Measurements from ENCODE around the gene THYN1.

THYN1 gene

DNA sequence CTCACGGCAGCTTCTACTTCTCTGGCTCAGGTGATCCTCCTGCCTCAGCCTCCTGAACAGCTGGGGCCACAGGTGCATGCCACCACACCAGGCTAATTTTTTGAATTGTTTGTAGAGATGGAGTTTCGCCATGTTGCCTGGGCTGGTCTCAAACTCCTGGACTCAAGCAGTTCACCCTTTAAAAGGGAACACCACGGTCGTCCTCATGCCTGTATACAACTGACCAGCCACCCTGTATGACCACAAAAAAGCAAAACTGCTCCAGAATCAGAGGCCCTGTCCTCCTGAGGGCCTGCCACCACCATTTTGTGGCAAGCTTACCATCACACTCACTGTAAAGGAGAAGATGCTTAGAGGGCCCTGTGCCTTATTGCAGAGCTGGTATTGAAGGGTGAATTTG, 25.2 kb upstream of the THYN1 start:
- TF ChIP-seq, protein P1, sequence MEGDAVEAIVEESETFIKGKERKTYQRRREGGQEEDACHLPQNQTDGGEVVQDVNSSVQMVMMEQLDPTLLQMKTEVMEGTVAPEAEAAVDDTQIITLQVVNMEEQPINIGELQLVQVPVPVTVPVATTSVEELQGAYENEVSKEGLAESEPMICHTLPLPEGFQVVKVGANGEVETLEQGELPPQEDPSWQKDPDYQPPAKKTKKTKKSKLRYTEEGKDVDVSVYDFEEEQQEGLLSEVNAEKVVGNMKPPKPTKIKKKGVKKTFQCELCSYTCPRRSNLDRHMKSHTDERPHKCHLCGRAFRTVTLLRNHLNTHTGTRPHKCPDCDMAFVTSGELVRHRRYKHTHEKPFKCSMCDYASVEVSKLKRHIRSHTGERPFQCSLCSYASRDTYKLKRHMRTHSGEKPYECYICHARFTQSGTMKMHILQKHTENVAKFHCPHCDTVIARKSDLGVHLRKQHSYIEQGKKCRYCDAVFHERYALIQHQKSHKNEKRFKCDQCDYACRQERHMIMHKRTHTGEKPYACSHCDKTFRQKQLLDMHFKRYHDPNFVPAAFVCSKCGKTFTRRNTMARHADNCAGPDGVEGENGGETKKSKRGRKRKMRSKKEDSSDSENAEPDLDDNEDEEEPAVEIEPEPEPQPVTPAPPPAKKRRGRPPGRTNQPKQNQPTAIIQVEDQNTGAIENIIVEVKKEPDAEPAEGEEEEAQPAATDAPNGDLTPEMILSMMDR (IDR thresholded peaks at IDR 0.05; ENCODE audit: low read depth, low read length) = no peak
- H3K4me3 ChIP-seq (ENCODE audit: low read depth, low read length) = no peak overlapping the region

DNA sequence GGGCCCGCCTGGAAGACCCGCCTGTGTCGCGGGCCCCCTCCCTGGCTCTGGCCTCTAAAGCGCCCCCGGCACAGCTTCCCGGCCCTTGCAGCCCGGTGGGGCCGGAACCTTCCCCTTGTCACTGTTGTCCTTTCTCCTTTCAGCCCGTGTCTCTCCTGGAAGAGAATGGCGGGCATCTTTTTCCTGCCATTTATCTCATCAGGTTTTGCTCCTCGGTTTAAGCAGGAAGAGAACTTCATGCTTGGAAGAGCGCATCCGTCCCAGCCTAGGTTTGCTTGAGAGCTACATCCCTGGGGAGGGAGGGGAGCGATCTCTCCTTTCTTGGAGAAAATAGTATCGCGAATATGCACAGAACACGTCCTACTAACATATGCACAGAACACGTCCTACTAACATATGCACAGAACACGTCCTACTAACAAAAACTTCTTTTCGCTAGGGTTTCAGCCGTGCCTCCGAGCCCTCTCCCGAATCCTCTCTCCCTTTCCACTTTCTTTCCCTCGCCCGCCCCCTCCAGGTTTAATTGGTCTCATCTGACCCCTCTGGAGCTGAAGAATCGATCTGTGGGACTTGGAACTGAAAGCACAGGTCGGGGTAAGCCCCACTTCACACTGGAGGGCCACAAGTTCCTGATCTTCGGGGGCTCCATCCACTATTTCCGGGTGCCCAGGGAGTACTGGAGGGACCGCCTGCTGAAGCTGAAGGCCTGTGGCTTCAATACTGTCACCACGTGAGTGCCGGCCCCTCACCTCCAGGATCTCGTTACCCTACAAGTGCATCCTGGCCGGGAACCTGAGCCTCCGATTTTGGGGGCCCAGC, 24.2 kb upstream of the THYN1 start:
- no peak overlapping the region for H3K4me3 ChIP-seq (ENCODE audit: low read depth, low read length)
- TF ChIP-seq, protein P1 (IDR thresholded peaks at IDR 0.05; ENCODE audit: low read depth, low read length) = no peak

DNA sequence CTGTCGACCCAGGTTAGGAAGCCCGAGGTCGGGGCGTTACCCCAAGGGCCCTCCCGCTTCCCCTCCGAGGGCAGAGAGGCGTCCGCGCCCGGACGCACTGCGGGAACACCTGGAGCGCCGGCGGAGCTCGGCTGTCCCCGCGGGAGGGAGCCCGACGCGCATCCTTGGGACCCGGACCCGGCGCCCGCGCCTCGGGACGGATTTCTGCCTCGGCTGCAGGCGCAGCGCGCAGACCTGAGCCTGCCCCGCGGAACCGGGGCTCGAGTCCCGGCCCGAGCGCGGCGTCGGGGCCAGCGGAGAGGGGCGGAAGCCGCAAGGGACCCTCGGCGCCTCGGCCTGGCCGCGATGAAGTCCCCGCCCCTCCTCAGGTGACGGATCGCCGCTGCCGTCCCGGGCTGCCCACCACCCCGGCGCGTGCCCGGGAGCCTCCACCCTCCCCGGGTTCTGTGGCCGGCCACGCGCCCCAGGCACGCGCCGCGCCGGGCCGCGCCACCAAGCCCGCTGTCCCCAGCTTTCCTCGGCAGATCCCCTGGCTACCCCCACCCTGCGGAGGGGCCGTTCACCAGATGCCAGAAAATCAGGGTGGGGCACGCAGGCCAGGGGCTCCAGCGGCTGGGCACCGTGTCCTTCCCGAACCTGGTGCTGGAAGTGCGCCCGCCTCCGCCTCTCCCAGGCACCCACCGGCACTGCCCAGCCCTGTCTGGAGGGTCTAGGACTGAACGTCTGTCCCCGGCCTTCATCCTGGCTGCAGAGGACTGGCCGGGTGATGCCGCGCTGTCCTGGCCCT, 23.4 kb upstream of the THYN1 start:
- no peak overlapping the region; the same call in 1 of the 2 replicates for H3K4me3 ChIP-seq (ENCODE audit: low read depth, low read length)
- TF ChIP-seq, protein P1 (IDR thresholded peaks at IDR 0.05; ENCODE audit: low read depth, low read length) = no peak

DNA sequence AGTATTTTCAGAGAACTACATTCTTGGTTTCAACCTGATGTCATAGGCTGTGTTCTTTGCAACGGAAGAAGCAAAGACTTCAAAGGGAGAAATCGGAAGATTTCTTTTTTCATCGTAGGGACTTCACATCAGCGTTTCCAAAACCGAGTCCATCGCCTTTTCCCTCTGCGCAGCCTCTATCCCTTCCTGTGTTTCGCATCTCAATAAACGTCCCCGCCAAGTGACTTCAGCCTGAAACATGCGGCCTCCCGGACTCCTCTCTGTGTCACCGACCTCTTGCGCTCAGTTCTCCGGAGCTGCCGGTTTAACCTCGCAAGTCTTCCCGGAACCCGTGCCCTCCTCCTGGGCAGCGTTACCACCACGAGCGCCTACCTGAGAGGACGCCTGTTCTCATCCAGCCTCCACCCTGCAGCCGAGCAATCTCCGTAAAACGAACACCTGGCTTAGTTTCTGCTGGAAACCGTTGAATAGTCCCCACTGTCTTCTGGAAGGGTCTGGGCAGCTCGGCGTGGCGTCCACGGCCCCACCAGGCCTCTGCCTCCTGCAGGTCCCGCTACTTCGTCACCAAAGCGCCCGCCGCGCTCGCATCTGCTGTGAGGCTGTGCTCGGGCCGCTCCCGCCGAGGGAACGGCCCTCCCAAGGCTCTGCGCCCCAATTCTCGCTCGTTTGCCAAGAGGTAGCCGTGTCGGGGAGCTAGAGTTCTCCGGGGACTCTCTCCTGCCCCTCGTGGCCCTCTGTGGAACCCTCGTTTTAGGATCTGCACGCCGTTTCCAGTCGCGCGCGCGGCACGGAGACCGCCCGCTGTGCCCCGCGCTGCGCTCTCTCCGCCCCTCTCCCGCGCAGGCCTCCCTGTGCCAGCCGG, 22.6 kb upstream of the THYN1 start, which contains the start of gene GLB1L3:
Gene GLB1L3 (plus strand): TSS at position 846 of the 862 bp plus-strand sequence. CDS start 362 bp downstream, outside the sequence.
- H3K4me3 ChIP-seq (ENCODE audit: low read depth, low read length) = peak within 1 kb of the TSS; percentile 14; the same call in 1 of the 2 replicates
- TF ChIP-seq, protein P1 (IDR thresholded peaks at IDR 0.05; ENCODE audit: low read depth, low read length) = 0 out of 2 replicates have a peak, but pooled peaks have one; percentile 24

DNA sequence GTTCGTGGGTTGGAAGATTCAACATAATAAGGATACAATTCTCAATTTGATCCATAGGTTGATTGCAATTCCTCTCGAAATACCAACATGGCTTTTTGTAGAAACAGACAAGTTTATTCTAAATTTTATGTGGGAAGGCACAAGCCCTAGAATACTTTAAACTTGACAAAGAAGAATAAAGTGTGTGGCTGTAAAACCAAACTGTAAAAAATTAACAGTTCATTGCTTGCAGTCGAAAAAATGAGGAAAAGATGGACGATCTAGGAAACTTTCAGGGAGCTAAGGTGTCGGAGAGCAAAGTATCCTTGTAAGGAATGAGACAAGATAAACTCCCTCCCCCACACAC, 22.0 kb upstream of the THYN1 start:
- H3K4me3 ChIP-seq (ENCODE audit: low read depth, low read length) = no peak overlapping the region
- TF ChIP-seq, protein P1 (IDR thresholded peaks at IDR 0.05; ENCODE audit: low read depth, low read length) = no peak

DNA sequence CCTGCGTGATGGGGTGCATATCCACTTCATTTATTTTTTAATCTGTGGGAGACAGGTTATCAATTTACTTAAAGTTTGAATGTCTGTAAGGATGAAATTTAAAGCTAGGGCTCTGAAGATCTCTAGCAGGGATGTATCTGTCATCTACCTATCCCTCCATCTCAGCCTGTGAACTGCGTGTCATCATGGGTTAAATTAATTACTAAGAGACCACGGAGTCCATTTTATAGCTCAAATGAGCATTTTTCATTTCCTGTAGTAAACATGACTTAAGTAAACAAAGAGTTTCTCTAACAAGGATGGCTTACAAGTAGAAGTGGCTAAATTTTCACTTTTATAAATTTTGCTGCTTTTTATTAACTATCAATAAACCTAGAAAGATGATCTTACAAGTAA, 20.2 kb upstream of the THYN1 start:
- TF ChIP-seq, protein P1 (IDR thresholded peaks at IDR 0.05; ENCODE audit: low read depth, low read length) = no peak
- no peak overlapping the region for H3K4me3 ChIP-seq (ENCODE audit: low read depth, low read length)
